Measurements from ENCODE around the gene GNPDA1. TPM values are rescaled to one million over a fixed set of nuclear protein-coding genes. Genes with fewer than 3 reads are reported as not detected.

The GNPDA1 gene
- total and polyA plus RNA-seq, 10 of the 15 experiments (the other 5 are each of a cell fraction or from before 2014, with no cell fraction given) = 1.0 to 11.9 (median 3.9) TPM

DNA sequence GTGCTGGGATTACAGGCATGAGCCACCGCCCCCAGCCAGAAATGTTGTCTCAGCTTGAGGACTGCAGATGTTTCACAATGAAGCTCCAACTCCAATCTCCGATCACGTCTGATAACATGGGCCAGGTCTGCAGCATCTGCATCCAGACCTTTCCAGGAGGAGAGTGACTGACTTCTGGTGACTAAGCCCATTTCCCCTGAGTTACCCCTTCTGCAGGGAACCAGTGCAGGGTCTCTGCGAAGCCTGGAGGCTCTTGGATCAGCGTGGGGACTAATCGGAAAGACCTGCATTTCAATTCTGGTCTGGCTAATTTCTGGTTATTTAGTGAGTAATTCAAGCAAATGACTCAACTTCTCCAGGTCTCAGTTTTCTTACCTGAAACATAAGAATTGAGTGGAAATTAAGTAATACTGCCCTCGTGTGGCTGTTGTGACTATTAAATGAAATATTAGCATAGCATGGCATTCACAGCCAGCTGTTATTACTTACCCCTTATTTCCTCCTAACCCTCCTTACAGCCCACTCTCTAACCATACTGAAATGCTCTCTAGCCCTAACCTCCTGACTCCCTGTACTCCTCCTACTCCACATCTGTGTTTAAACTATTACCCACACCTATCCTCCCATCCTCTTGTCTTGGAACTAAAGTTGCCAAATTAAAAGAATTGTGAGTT lies 2.2 kb upstream of the GNPDA1 start:
- no peak overlapping the region for H3K9ac ChIP-seq (ENCODE audit: control insufficient read depth, insufficient read depth, low read length)
- H3K27ac ChIP-seq (ENCODE audit: control insufficient read depth, insufficient read depth) = no peak overlapping the region
- H3K4me1 ChIP-seq (ENCODE audit: control insufficient read depth, insufficient read depth, low read length) = peaks cover 27% of the 10 kb centered on the region
- peak; percentile 39 for TF ChIP-seq RAD21 (IDR thresholded peaks at IDR 0.05; ENCODE audit: insufficient read depth, low read depth, low read length)
- TF ChIP-seq FOS (IDR thresholded peaks at IDR 0.05; ENCODE audit: borderline replicate concordance, extremely low read depth, insufficient read length) = no peak
- TF ChIP-seq IKZF1 (conservative IDR thresholded peaks at IDR 0.05) = no peak
- TF ChIP-seq SMC3 (IDR thresholded peaks at IDR 0.05; ENCODE audit: borderline replicate concordance, low read length) = peak; percentile 45; the same call in 1 of the 2 replicates
- TF ChIP-seq, protein P1, sequence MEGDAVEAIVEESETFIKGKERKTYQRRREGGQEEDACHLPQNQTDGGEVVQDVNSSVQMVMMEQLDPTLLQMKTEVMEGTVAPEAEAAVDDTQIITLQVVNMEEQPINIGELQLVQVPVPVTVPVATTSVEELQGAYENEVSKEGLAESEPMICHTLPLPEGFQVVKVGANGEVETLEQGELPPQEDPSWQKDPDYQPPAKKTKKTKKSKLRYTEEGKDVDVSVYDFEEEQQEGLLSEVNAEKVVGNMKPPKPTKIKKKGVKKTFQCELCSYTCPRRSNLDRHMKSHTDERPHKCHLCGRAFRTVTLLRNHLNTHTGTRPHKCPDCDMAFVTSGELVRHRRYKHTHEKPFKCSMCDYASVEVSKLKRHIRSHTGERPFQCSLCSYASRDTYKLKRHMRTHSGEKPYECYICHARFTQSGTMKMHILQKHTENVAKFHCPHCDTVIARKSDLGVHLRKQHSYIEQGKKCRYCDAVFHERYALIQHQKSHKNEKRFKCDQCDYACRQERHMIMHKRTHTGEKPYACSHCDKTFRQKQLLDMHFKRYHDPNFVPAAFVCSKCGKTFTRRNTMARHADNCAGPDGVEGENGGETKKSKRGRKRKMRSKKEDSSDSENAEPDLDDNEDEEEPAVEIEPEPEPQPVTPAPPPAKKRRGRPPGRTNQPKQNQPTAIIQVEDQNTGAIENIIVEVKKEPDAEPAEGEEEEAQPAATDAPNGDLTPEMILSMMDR (IDR thresholded peaks at IDR 0.05 in 2 of 3, conservative IDR thresholded peaks at IDR 0.05 in 1 of 3; ENCODE audit: control insufficient read depth in 2 of 3, extremely low read depth in 1 of 3, insufficient read depth in 1 of 3, low read depth in 3 of 3, low read length in 3 of 3) = peak; percentile 40 to 68 (median 54); a peak in 4 of 6 replicates
- no peak for TF ChIP-seq PAX8 (IDR thresholded peaks at IDR 0.05)
- H3K79me2 ChIP-seq (ENCODE audit: control insufficient read depth, insufficient read depth, low read length) = no peaks in the 10 kb centered on the region
- intact Hi-C loops (cut with micrococcal nuclease; ENCODE audit: unreplicated experiment) = loop anchor here (1.0 to 5.0 kb wide), 4 partner anchors 22 to 323 kb away; partner anchors contain the start of gene NDFIP1
- CTCF ChIA-PET = interaction anchor here (0.6 to 8.9 kb wide), 17 partner anchors 7 to 515 kb away, joined by 3 to 120 read pairs (median 5); partner anchors contain the start of gene RNF14
- H3K4me2 ChIP-seq (ENCODE audit: control insufficient read depth, insufficient read depth) = no peak overlapping the region
- FAIRE-seq (no peak), DNase-seq (ENCODE audit: low read depth, low spot score) (no peak), ATAC-seq (peak; percentile 69)
- H3K4me3 ChIP-seq = no peak overlapping the region
- RAD21 ChIA-PET (ENCODE audit: unreplicated experiment) = interaction anchor here (0.7 to 4.2 kb wide), 6 partner anchors 10 to 322 kb away, joined by 3 to 25 read pairs (median 6); partner anchors contain the start of gene RNF14
- H3K27me3 ChIP-seq (replicated peaks in 1 of 2; ENCODE audit: control insufficient read depth in 2 of 2, insufficient read depth in 2 of 2, low read length in 1 of 2) = peaks cover 0 to 2% of the 10 kb centered on the region in 2 experiments; a peak in 1 of 4 replicates
- in situ Hi-C loops (cut with MboI) = no loop called here
- WGBS (ENCODE audit: insufficient coverage, insufficient replicate concordance, low lambda C conversion rate, missing lambda C conversion rate) = 20% methylated on average over 7 of the region's 7 CpGs
- no peaks in the 10 kb centered on the region for H4K20me1 ChIP-seq (ENCODE audit: control insufficient read depth, insufficient read depth)
- no peak overlapping the region for H2AFZ ChIP-seq (ENCODE audit: control insufficient read depth, low read depth, low read length)
- H3K9me3 ChIP-seq (replicated peaks; ENCODE audit: control insufficient read depth, insufficient read depth, low read length) = no peaks in the 10 kb centered on the region
- no TSS peak for BruUV-seq (replicated peaks)
- POLR2A ChIA-PET = interaction anchor here (0.6 to 1.2 kb wide), 3 partner anchors 43 to 125 kb away, joined by 3 to 6 read pairs (median 4); partner anchors contain the start of gene RNF14
- SMC1A ChIA-PET (ENCODE audit: uncharacterized antibody, unreplicated experiment) = interaction anchor here (0.5 to 7.6 kb wide), 9 partner anchors 10 to 1077 kb away, joined by 3 to 67 read pairs (median 7); partner anchors contain the start of gene RNF14
- H3K36me3 ChIP-seq (ENCODE audit: control insufficient read depth in 2 of 2, insufficient read depth in 2 of 2, low read length in 1 of 2) = no peaks in the 10 kb centered on the region

Measured in GM12878 (cell line).